WTC11 (cell line): ENCODE results near the gene COL18A1.

Experiments used
- CBFB ChIP-seq: sonication (generic); formaldehyde crosslinking; IDR thresholded peaks from 2 replicates; pipeline ENCODE4 v1.8.1; 2022; ENCODE audit warnings: mild to moderate bottlenecking, low read depth, missing genetic modification reagents
- FOXJ3 ChIP-seq: sonication (generic); formaldehyde crosslinking; IDR thresholded peaks from 2 replicates; pipeline ENCODE4 v1.9.0; 2021; ENCODE audit warnings: missing genetic modification reagents, mild to moderate bottlenecking, borderline replicate concordance
- GRHL2 ChIP-seq: fragments of 250-450 bp; sonication (Bioruptor Pico); IDR thresholded peaks from 2 replicates; pipeline ENCODE4 v1.8.0; 2022; ENCODE audit warnings: mild to moderate bottlenecking, moderate library complexity; ENCODE audit not compliant: insufficient replicate concordance, severe bottlenecking
- NR2C2 ChIP-seq: sonication (generic); formaldehyde crosslinking; IDR thresholded peaks from 2 replicates; pipeline ENCODE4 v1.8.0; 2022; ENCODE audit warnings: mild to moderate bottlenecking, missing genetic modification reagents
- SP1 ChIP-seq: sonication (generic); formaldehyde crosslinking; conservative IDR thresholded peaks from 2 replicates; pipeline ENCODE4 v1.8.1; 2022; ENCODE audit warnings: missing genetic modification reagents
- TF ChIP-seq, protein P1 (sequence below): sonication (generic); formaldehyde crosslinking; IDR thresholded peaks from 2 replicates; pipeline ENCODE4 v1.8.1; 2023; ENCODE audit warnings: mild to moderate bottlenecking, missing genetic modification reagents
- TF ChIP-seq, protein P2 (sequence below): fragments of 200-600 bp; IDR thresholded peaks from 2 replicates; pipeline ENCODE4 v1.8.0; 2022; ENCODE audit warnings: antibody characterized with exemption
- TF ChIP-seq, protein P3 (sequence below): sonication (generic); formaldehyde crosslinking; IDR thresholded peaks from 2 replicates; pipeline ENCODE4 v1.8.0; 2023; ENCODE audit warnings: missing genetic modification reagents
- TF ChIP-seq, protein P4 (sequence below): sonication (generic); formaldehyde crosslinking; IDR thresholded peaks from 2 replicates; pipeline ENCODE4 v1.8.0; 2022; ENCODE audit warnings: mild to moderate bottlenecking, missing genetic modification reagents
- TF ChIP-seq, protein P5 (sequence below): sonication (generic); formaldehyde crosslinking; IDR thresholded peaks from 2 replicates; pipeline ENCODE4 v1.8.1; 2023; ENCODE audit warnings: mild to moderate bottlenecking, missing genetic modification reagents, borderline replicate concordance
- TF ChIP-seq, protein P6 (sequence below): sonication (generic); formaldehyde crosslinking; IDR thresholded peaks from 2 replicates; pipeline ENCODE4 v1.8.1; 2023; ENCODE audit warnings: mild to moderate bottlenecking, missing genetic modification reagents, moderate library complexity

DNA sequence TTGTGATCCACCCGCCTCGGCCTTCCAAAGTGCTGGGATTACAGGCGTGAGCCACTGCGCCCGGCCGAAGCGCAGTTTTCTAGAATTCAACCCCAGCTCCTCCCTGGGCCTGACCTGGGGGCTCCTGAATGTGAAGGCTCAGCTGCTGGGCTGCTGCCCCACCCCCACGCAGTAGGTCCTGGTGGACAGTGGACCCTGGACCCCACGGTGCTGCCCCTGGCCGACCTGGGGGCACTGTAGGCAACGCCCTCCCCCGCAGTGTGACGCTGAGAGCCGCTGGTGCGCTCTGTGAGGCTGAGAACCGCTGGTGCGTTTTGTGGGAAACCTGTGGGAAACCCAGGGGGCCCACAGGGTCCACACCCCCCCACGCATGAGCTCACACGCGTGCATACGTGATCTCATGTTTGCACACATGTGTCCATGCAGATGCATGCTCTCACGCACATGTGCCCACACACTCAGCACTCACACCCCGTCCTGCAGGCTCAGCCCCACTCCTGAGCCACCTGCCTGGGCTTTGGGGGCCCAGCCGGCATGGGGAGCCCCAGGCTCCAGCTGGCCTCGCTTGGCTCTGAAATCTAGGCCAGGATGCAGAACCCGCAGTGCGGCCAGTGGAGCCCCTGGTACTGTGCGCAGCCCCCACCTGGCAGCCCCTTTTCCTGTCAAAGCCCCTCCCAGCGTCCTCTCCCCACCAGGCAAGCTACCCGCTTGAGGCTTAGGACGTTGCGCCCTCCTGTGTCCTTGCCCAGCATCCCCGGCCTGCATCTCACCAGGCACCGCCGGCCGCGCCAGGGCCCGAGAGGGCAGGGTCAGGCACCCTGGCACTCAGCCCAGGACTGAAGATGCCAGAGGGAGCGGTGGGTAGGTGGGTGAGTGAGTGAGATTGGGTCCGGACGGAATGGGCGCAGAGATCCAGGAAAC lies 67.7 kb downstream of the COL18A1 start:
- TF ChIP-seq, protein P1, sequence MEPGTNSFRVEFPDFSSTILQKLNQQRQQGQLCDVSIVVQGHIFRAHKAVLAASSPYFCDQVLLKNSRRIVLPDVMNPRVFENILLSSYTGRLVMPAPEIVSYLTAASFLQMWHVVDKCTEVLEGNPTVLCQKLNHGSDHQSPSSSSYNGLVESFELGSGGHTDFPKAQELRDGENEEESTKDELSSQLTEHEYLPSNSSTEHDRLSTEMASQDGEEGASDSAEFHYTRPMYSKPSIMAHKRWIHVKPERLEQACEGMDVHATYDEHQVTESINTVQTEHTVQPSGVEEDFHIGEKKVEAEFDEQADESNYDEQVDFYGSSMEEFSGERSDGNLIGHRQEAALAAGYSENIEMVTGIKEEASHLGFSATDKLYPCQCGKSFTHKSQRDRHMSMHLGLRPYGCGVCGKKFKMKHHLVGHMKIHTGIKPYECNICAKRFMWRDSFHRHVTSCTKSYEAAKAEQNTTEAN, result no peak
- TF ChIP-seq, protein P2, sequence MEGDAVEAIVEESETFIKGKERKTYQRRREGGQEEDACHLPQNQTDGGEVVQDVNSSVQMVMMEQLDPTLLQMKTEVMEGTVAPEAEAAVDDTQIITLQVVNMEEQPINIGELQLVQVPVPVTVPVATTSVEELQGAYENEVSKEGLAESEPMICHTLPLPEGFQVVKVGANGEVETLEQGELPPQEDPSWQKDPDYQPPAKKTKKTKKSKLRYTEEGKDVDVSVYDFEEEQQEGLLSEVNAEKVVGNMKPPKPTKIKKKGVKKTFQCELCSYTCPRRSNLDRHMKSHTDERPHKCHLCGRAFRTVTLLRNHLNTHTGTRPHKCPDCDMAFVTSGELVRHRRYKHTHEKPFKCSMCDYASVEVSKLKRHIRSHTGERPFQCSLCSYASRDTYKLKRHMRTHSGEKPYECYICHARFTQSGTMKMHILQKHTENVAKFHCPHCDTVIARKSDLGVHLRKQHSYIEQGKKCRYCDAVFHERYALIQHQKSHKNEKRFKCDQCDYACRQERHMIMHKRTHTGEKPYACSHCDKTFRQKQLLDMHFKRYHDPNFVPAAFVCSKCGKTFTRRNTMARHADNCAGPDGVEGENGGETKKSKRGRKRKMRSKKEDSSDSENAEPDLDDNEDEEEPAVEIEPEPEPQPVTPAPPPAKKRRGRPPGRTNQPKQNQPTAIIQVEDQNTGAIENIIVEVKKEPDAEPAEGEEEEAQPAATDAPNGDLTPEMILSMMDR, result no peak
- TF ChIP-seq, protein P3, sequence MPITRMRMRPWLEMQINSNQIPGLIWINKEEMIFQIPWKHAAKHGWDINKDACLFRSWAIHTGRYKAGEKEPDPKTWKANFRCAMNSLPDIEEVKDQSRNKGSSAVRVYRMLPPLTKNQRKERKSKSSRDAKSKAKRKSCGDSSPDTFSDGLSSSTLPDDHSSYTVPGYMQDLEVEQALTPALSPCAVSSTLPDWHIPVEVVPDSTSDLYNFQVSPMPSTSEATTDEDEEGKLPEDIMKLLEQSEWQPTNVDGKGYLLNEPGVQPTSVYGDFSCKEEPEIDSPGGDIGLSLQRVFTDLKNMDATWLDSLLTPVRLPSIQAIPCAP (CRISPR knock-in tag), result no peak
- TF ChIP-seq, protein P4, sequence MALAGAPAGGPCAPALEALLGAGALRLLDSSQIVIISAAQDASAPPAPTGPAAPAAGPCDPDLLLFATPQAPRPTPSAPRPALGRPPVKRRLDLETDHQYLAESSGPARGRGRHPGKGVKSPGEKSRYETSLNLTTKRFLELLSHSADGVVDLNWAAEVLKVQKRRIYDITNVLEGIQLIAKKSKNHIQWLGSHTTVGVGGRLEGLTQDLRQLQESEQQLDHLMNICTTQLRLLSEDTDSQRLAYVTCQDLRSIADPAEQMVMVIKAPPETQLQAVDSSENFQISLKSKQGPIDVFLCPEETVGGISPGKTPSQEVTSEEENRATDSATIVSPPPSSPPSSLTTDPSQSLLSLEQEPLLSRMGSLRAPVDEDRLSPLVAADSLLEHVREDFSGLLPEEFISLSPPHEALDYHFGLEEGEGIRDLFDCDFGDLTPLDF (CRISPR knock-in tag), result no peak
- TF ChIP-seq, protein P5, sequence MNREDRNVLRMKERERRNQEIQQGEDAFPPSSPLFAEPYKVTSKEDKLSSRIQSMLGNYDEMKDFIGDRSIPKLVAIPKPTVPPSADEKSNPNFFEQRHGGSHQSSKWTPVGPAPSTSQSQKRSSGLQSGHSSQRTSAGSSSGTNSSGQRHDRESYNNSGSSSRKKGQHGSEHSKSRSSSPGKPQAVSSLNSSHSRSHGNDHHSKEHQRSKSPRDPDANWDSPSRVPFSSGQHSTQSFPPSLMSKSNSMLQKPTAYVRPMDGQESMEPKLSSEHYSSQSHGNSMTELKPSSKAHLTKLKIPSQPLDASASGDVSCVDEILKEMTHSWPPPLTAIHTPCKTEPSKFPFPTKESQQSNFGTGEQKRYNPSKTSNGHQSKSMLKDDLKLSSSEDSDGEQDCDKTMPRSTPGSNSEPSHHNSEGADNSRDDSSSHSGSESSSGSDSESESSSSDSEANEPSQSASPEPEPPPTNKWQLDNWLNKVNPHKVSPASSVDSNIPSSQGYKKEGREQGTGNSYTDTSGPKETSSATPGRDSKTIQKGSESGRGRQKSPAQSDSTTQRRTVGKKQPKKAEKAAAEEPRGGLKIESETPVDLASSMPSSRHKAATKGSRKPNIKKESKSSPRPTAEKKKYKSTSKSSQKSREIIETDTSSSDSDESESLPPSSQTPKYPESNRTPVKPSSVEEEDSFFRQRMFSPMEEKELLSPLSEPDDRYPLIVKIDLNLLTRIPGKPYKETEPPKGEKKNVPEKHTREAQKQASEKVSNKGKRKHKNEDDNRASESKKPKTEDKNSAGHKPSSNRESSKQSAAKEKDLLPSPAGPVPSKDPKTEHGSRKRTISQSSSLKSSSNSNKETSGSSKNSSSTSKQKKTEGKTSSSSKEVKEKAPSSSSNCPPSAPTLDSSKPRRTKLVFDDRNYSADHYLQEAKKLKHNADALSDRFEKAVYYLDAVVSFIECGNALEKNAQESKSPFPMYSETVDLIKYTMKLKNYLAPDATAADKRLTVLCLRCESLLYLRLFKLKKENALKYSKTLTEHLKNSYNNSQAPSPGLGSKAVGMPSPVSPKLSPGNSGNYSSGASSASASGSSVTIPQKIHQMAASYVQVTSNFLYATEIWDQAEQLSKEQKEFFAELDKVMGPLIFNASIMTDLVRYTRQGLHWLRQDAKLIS (CRISPR knock-in tag), result no peak
- TF ChIP-seq GRHL2 (CRISPR knock-in tag), result no peak
- TF ChIP-seq CBFB, result no peak
- TF ChIP-seq NR2C2 (CRISPR knock-in tag), result no peak
- no peak for TF ChIP-seq SP1
- TF ChIP-seq, protein P6, sequence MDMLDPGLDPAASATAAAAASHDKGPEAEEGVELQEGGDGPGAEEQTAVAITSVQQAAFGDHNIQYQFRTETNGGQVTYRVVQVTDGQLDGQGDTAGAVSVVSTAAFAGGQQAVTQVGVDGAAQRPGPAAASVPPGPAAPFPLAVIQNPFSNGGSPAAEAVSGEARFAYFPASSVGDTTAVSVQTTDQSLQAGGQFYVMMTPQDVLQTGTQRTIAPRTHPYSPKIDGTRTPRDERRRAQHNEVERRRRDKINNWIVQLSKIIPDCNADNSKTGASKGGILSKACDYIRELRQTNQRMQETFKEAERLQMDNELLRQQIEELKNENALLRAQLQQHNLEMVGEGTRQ (CRISPR knock-in tag), result no peak
- no peak for TF ChIP-seq FOXJ3 (CRISPR knock-in tag)
